ENCODE data around the gene CMTR1. TPM values are rescaled to one million over a fixed set of nuclear protein-coding genes. Genes with fewer than 3 reads are reported as not detected.

The CMTR1 gene
- total and polyA plus RNA-seq, 2 of the 13 experiments (the other 11 are each of a cell fraction or from before 2014, with no cell fraction given): 19.7 to 55.2 TPM

DNA sequence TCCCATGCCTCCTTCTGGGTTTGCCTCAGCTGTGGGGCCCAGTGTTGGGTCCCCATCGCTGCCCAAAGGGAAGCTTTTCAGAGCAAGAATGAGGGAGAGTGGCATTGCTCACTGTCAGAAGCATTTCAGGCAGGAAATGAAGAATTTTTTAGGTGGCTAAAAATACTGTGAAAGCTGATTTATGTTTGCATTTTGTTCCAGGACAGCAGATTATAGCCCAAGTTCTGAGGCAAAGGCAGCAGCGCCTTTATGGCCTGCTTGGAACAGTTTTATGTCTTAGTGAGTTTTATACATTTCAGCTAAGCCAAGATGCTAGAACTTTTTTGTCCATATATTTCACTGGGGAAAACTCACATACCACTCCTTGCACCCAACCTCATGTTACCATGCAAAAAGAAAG lies 71.0 kb downstream of the CMTR1 start:
- POLR2A ChIA-PET: no interaction called here
- no TSS peak for BruUV-seq (replicated peaks)
- WGBS (ENCODE audit: low lambda C conversion rate): 39% methylated on average over 2 of the region's 2 CpGs

More for the DNA sequence above, 71.0 kb downstream of the CMTR1 start:
- intact Hi-C loops (cut with micrococcal nuclease; ENCODE audit: unreplicated experiment) (no loop called here), in situ Hi-C loops (cut with HindIII; ENCODE audit: extremely low pct_ligation_motif_present, low pct_unique_long_range_greater_than_20kb) (no loop called here)
- H3K79me2 ChIP-seq (ENCODE audit: insufficient read depth, low read length): peaks cover 2% of the 10 kb centered on the region
- no peaks in the 10 kb centered on the region for H3K9me3 ChIP-seq (ENCODE audit: low read length)
- no peak overlapping the region for H3K4me3 ChIP-seq (replicated peaks in 1 of 3; ENCODE audit: insufficient read depth in 1 of 3, low read depth in 2 of 3, low read length in 3 of 3)
- CTCF ChIA-PET (ENCODE audit: low intra/inter-chr PET ratio, low total read pairs): no interaction called here
- no peak overlapping the region for H3K27ac ChIP-seq (ENCODE audit: extremely low read length, insufficient read depth, low read length)
- no peak overlapping the region for H3K4me2 ChIP-seq (ENCODE audit: low read depth, low read length)
- ATAC-seq (no peak), DNase-seq (ENCODE audit: low spot score) (no peak), FAIRE-seq (no peak)
- H3K9ac ChIP-seq (ENCODE audit: insufficient read depth, low read depth, low read length): no peak overlapping the region
- H3K36me3 ChIP-seq (replicated peaks in 1 of 2; ENCODE audit: control insufficient read depth in 1 of 2, insufficient read depth in 2 of 2, low read length in 2 of 2): no peaks in the 10 kb centered on the region
- no peaks in the 10 kb centered on the region for H4K20me1 ChIP-seq (ENCODE audit: insufficient read depth, low read length)
- peaks cover 0 to 3% of the 10 kb centered on the region in 2 experiments; a peak in 1 of 5 replicates for H3K27me3 ChIP-seq (ENCODE audit: control insufficient read depth in 1 of 2, insufficient read depth in 2 of 2, low read length in 2 of 2)
- peaks cover 31% of the 10 kb centered on the region for H3K4me1 ChIP-seq (ENCODE audit: insufficient read depth, low read length)
- TF ChIP-seq ZNF441 (CRISPR knock-in tag; IDR thresholded peaks at IDR 0.05; ENCODE audit: borderline replicate concordance): no peak
- TF ChIP-seq SRSF9 (IDR thresholded peaks at IDR 0.05; ENCODE audit: borderline replicate concordance, insufficient read depth, low read depth, low read length, poor library complexity, severe bottlenecking): no peak
- no peak for TF ChIP-seq ELF4 (CRISPR knock-in tag; IDR thresholded peaks at IDR 0.05; ENCODE audit: borderline replicate concordance)
- TF ChIP-seq PCBP1 (IDR thresholded peaks at IDR 0.05; ENCODE audit: borderline replicate concordance, low read depth, low read length): no peak
- no peak for TF ChIP-seq NONO (IDR thresholded peaks at IDR 0.05)
- TF ChIP-seq NONO (CRISPR knock-in tag; conservative IDR thresholded peaks at IDR 0.05): no peak
- TF ChIP-seq, protein P1, sequence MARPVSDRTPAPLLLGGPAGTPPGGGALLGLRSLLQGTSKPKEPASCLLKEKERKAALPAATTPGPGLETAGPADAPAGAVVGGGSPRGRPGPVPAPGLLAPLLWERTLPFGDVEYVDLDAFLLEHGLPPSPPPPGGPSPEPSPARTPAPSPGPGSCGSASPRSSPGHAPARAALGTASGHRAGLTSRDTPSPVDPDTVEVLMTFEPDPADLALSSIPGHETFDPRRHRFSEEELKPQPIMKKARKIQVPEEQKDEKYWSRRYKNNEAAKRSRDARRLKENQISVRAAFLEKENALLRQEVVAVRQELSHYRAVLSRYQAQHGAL (CRISPR knock-in tag; IDR thresholded peaks at IDR 0.05; ENCODE audit: not compliant biosample characterization): no peak
- TF ChIP-seq ZNF777 (CRISPR knock-in tag; IDR thresholded peaks at IDR 0.05): no peak
- no peak for TF ChIP-seq ZNF550 (CRISPR knock-in tag; IDR thresholded peaks at IDR 0.05; ENCODE audit: borderline replicate concordance)
- TF ChIP-seq, protein P2, sequence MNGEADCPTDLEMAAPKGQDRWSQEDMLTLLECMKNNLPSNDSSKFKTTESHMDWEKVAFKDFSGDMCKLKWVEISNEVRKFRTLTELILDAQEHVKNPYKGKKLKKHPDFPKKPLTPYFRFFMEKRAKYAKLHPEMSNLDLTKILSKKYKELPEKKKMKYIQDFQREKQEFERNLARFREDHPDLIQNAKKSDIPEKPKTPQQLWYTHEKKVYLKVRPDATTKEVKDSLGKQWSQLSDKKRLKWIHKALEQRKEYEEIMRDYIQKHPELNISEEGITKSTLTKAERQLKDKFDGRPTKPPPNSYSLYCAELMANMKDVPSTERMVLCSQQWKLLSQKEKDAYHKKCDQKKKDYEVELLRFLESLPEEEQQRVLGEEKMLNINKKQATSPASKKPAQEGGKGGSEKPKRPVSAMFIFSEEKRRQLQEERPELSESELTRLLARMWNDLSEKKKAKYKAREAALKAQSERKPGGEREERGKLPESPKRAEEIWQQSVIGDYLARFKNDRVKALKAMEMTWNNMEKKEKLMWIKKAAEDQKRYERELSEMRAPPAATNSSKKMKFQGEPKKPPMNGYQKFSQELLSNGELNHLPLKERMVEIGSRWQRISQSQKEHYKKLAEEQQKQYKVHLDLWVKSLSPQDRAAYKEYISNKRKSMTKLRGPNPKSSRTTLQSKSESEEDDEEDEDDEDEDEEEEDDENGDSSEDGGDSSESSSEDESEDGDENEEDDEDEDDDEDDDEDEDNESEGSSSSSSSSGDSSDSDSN (CRISPR knock-in tag; IDR thresholded peaks at IDR 0.05): no peak
- TF ChIP-seq KAT8 (CRISPR knock-in tag; IDR thresholded peaks at IDR 0.05): no peak
- TF ChIP-seq PTBP1 (IDR thresholded peaks at IDR 0.05; ENCODE audit: low read depth, low read length, poor library complexity, severe bottlenecking): no peak
- no peak for TF ChIP-seq AGO1 (IDR thresholded peaks at IDR 0.05; ENCODE audit: low read depth, low read length, poor library complexity, severe bottlenecking)
- H2AFZ ChIP-seq (ENCODE audit: low read length): no peak overlapping the region

Data from HepG2 (cell line).